Measurements from ENCODE around the gene OR8D2.
"Not testable (repeated sequence)": the region's sequence is repeated elsewhere in the genome, so short reads cannot be mapped to it uniquely, and the experiment has no call there.

OR8D2 gene

GRCh38 chr11:124278261-124278660, 41.7 kb downstream of the OR8D2 start:
- no peak for DNase-seq

DNA sequence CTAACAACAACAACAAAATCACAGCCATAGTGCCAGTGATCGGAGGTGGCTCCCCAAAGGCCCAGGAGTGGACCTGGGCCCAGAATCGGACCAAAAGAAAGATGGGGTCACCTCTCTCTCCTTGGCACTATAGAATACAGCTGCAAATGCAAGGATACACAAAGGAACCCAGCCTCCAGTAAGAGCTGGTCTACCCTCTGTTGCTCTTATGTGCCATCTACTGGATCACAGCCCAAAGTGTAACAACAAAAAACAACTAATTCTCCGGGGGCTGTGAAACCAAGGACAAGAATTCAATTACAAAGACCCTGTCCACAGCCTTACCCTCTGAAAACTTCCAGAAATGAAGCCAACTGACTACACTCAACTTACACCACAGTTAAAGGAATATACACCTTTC, 42.2 kb downstream of the OR8D2 start:
- no peak for DNase-seq

- DNase-seq: no peak
These were observed 42.8 kb downstream of the OR8D2 start for GRCh38 chr11:124277207-124277606.

GRCh38 chr11:124276081-124276480, 43.9 kb downstream of the OR8D2 start:
- no peak for DNase-seq

GRCh38 chr11:124274000-124274399, 46.0 kb downstream of the OR8D2 start:
- DNase-seq: no peak

GRCh38 chr11:124270886-124271285, 49.1 kb downstream of the OR8D2 start:
- DNase-seq: not testable (repeated sequence)

Measured in stimulated activated CD4-positive, alpha-beta T cell treated with anti-CD3 and anti-CD28 coated beads, Interleukin-1b, Interleukin-23, amount 100 ng/mL, for 48 hours (primary cell).